Esophagus muscularis mucosa (tissue), 4 donors: ENCODE measurements around the gene MYH6. TPM values are rescaled to one million over a fixed set of nuclear protein-coding genes. Genes with fewer than 3 reads are reported as not detected.

Source experiments
- DNase-seq: peaks from one replicate; pipeline ENCODE4 v3.0.0-alpha.2; 2017; ENCODE audit errors: extremely low spot score
- H3K27ac ChIP-seq, 4 donors: fragments of 200-600 bp; sonication (generic); replicated peaks in 1 of 4; 1 replicate in 3 of 4; 2 replicates in 1 of 4; pipeline ENCODE4 v1.5.1; 2016 to 2019; ENCODE audit warnings: mild to moderate bottlenecking in 1 of 4
- H3K27me3 ChIP-seq, 4 donors: fragments of 200-600 bp; sonication (generic); one replicate each; pipeline versions ENCODE4 v1.5.1 to v1.6.0; 2016 to 2019
- H3K36me3 ChIP-seq, 4 donors: fragments of 200-600 bp; sonication (generic); one replicate each; pipeline ENCODE4 v1.5.1; 2016 to 2019
- H3K4me1 ChIP-seq, 4 donors: fragments of 200-600 bp; sonication (generic); one replicate each; pipeline ENCODE4 v1.5.1; 2016 to 2019
- H3K4me3 ChIP-seq, 4 donors: fragments of 200-600 bp; sonication (generic); 1 replicate in 2 of 4; 2 replicates in 2 of 4; pipeline ENCODE4 v1.5.1; 2016 to 2019; ENCODE audit warnings: mild to moderate bottlenecking in 4 of 4, moderate library complexity in 1 of 4
- H3K9me3 ChIP-seq, 4 donors: fragments of 200-600 bp; sonication (generic); 1 replicate in 3 of 4; 2 replicates in 1 of 4; pipeline ENCODE4 v1.5.1; 2016 to 2019
- CTCF ChIP-seq, 3 experiments: fragments of 200-600 bp in 2 of 3; fragments of 450-650 bp in 1 of 3; sonication (generic) in 2 of 3; IDR thresholded peaks; one replicate each; pipeline ENCODE4 v1.5.1; 2017 to 2019; ENCODE audit warnings: antibody characterized with exemption in 3 of 3, mild to moderate bottlenecking in 2 of 3, moderate library complexity in 1 of 3
- EP300 ChIP-seq: sonication (generic); formaldehyde crosslinking; IDR thresholded peaks from one replicate; pipeline ENCODE4 v1.6.1; 2017; ENCODE audit warnings: antibody characterized with exemption
- POLR2A ChIP-seq: fragments of 450-650 bp; IDR thresholded peaks from one replicate; pipeline ENCODE4 v1.6.1; 2017; ENCODE audit warnings: antibody characterized with exemption, moderate library complexity, mild to moderate bottlenecking, low read depth
- POLR2AphosphoS5 ChIP-seq, 2 donors: sonication (generic); formaldehyde crosslinking; IDR thresholded peaks; one replicate each; pipeline ENCODE4 v1.6.1; 2017; ENCODE audit warnings: antibody characterized with exemption in 2 of 2
- WGBS: methylation state at CpG from one replicate; pipeline ENCODE4 v1.1.5; 2018; 5-methylcytosine and 5-hydroxymethylcytosine counted together
- intact Hi-C: fragments of 100-400 bp; cut with DNase I; formaldehyde crosslinking; loops from one replicate; pipeline ENCODE4 v1.15.1; 2023
- total RNA-seq, 4 donors: library from RNA; depleted of rRNA; stranded (reverse); fragments of >200 nt; gene quantifications; one replicate each; pipeline versions ENCODE4 v1.1.0 to v1.2.1, GENCODE V29; 2016

The MYH6 gene
- total RNA-seq, 4 donors from 2014 or later: under 0.01 to 0.06 (median under 0.01) TPM; not detected in 1

- H3K27ac ChIP-seq: peak overlapping the region; percentile 96 to 98 (median 96)
- no peak for DNase-seq
- H3K9me3 ChIP-seq: no peaks in the 10 kb centered on the region
- no peaks in the 10 kb centered on the region for H3K36me3 ChIP-seq
- under 1% methylated on average over 40 of the region's 51 CpGs for WGBS
- intact Hi-C loops: no loop called here
- TF ChIP-seq POLR2AphosphoS5 (IDR thresholded peaks at IDR 0.05) (peak; percentile 80 to 88), POLR2A (peak; percentile 36), EP300 (no peak)
- peak overlapping the region; percentile 61 to 72 (median 66) for H3K4me3 ChIP-seq
- H3K4me1 ChIP-seq: peaks cover 13 to 65% (median 61%) of the 10 kb centered on the region in 4 donors
- H3K27me3 ChIP-seq: peaks cover 0 to 16% (median 0%) of the 10 kb centered on the region in 4 donors
Observed at GRCh38 chr14:23365732-23366425, 42.2 kb downstream of the MYH6 start.

GRCh38 chr14:23365036-23365731 lies 42.9 kb downstream of the MYH6 start, which contains the start of gene EFS:
Gene EFS (minus strand): TSS chr14:23365172. CDS start chr14:23365025, 147 bp downstream.
- peaks cover 0 to 6% (median 1%) of the 10 kb centered on the region in 4 donors for H3K36me3 ChIP-seq
- WGBS: 3% methylated on average over 39 of the region's 74 CpGs

GRCh38 chr14:23364164-23365035 lies 43.7 kb downstream of the MYH6 start:
- H3K27ac ChIP-seq: peak overlapping the region; percentile 96 to 98 (median 96)
- WGBS: 10% methylated on average over 21 of the region's 21 CpGs
- no peaks in the 10 kb centered on the region for H3K9me3 ChIP-seq
- peaks cover 13 to 79% (median 75%) of the 10 kb centered on the region in 4 donors for H3K4me1 ChIP-seq
- no peak for DNase-seq
- TF ChIP-seq POLR2AphosphoS5 (IDR thresholded peaks at IDR 0.05) (peak in 1 of 2 donors; percentile 67), EP300 (no peak), POLR2A (no peak)
- H3K36me3 ChIP-seq: peaks cover 0 to 14% (median 5%) of the 10 kb centered on the region in 4 donors
- peaks cover 0 to 16% (median 0%) of the 10 kb centered on the region in 4 donors for H3K27me3 ChIP-seq
- peak overlapping the region; percentile 61 to 72 (median 66) for H3K4me3 ChIP-seq
- intact Hi-C loops: no loop called here

More at GRCh38 chr14:23365036-23365731, 42.9 kb downstream of the MYH6 start, which contains the start of gene EFS:
- TF ChIP-seq POLR2AphosphoS5 (IDR thresholded peaks at IDR 0.05) (peak in 1 of 2 donors; percentile 5), EP300 (no peak), POLR2A (no peak), CTCF (IDR thresholded peaks at IDR 0.05) (no peak)
- Histone ChIP-seq H3K4me3 (peak within 1 kb of the TSS; percentile 61 to 72 (median 66)), H3K9me3 (no peaks in the 10 kb centered on the region), H3K27me3 (peaks cover 0 to 16% (median 0%) of the 10 kb centered on the region in 4 donors), H3K27ac (peak within 1 kb of the TSS; percentile 96 to 98 (median 96)), H3K4me1 (peaks cover 13 to 72% (median 68%) of the 10 kb centered on the region in 4 donors)
- no peak for DNase-seq
- intact Hi-C loops: no loop called here

GRCh38 chr14:23362200-23362599 lies 45.9 kb downstream of the MYH6 start:
- no peaks in the 10 kb centered on the region for H3K9me3 ChIP-seq
- intact Hi-C loops: no loop called here
- peaks cover 13 to 90% (median 84%) of the 10 kb centered on the region in 4 donors for H3K4me1 ChIP-seq
- no peak for DNase-seq
- TF ChIP-seq EP300 (no peak), CTCF (IDR thresholded peaks at IDR 0.05) (peak in 1 of 3 experiments; percentile 15), POLR2A (no peak), POLR2AphosphoS5 (IDR thresholded peaks at IDR 0.05) (no peak)
- H3K27me3 ChIP-seq: peaks cover 0 to 16% (median 0%) of the 10 kb centered on the region in 4 donors
- peaks cover 0 to 33% (median 13%) of the 10 kb centered on the region in 4 donors for H3K36me3 ChIP-seq
- H3K4me3 ChIP-seq: no peak overlapping the region
- WGBS: 53% methylated on average over 3 of the region's 3 CpGs
- peak overlapping the region in 3 of 4 donors; percentile 44 to 57 (median 55) for H3K27ac ChIP-seq

GRCh38 chr14:23361763-23362162 lies 46.3 kb downstream of the MYH6 start:
- intact Hi-C loops: no loop called here
- Histone ChIP-seq H3K36me3 (peaks cover 0 to 37% (median 15%) of the 10 kb centered on the region in 4 donors), H3K9me3 (no peaks in the 10 kb centered on the region), H3K27me3 (peaks cover 0 to 16% (median 0%) of the 10 kb centered on the region in 4 donors), H3K4me1 (peaks cover 13 to 86% (median 81%) of the 10 kb centered on the region in 4 donors), H3K27ac (peak overlapping the region in 3 of 4 donors; percentile 44 to 57 (median 55)), H3K4me3 (no peak overlapping the region)
- 73% methylated on average over 6 of the region's 6 CpGs for WGBS
- no peak for DNase-seq
- TF ChIP-seq POLR2A (no peak), CTCF (IDR thresholded peaks at IDR 0.05) (no peak), EP300 (no peak), POLR2AphosphoS5 (IDR thresholded peaks at IDR 0.05) (no peak)
